AG04449 (cell line): ENCODE measurements around the gene LAYN.

ENCODE experiments used
- CTCF ChIA-PET: fragments of 350-600 bp; formaldehyde crosslinking; extraction: SDS; loops from one replicate; lab custom pipeline; 2021; ENCODE audit warnings: antibody characterized with exemption; lab: Yijun Ruan, JAX
- POLR2A ChIA-PET: fragments of 400-600, 350-600 bp; formaldehyde crosslinking; extraction: SDS; loops from one replicate; lab custom pipeline; 2020; ENCODE audit warnings: antibody characterized with exemption, inconsistent platforms; lab: Yijun Ruan, JAX
- DNase-seq: peaks from one replicate; pipeline ENCODE4 v3.0.0-alpha.2; 2010; ENCODE audit warnings: low read depth, low spot score
- H3K4me3 ChIP-seq: 2 replicates; pipeline ENCODE4 v1.5.1; 2011; ENCODE audit warnings: low read depth, mild to moderate bottlenecking, control low read depth, low read length
- TF ChIP-seq, protein P1 (sequence below): IDR thresholded peaks from one replicate; pipeline ENCODE4 v1.5.1; 2011; ENCODE audit warnings: mild to moderate bottlenecking, moderate library complexity, low read length, control low read depth, inconsistent platforms; ENCODE audit not compliant: insufficient read depth; ENCODE audit errors: missing control alignments

LAYN gene

DNA sequence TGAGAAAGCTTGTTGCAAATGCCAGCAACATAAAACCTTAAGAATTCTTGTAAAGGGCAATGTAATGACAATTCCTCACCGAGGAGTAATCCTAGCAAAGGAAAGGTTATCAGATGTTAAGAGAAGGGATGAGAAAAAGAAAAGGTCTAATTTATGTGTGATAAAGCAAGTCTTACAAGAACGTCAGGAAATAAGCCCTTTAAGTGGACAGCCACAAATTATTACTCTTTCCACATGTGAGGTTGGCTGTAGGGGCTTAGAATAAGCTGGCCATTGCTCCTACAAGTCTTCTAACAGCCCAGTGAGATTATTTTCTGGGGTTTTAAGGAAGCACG is 9.3 kb downstream of the LAYN start:
- CTCF ChIA-PET, result no interaction called here

DNA sequence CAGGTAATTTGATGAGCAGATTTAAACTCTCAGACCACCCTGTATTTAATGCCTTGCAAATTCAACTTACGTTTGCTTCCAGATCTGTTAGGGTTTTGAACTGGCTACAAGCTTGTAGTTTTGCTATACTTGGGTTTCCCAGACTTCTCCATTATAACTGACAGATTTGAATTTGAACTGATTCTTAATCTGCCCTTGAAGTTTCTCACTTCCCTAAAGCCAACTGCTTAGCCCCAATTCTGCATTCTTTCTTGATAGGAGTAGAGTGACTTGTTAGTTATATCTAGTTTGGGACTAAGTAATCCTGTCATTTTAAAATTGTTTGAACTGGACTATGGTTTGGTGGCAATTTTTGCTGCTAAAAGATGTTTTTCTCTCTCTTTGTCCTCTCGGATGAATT is 9.7 kb downstream of the LAYN start:
- no peak for DNase-seq
- POLR2A ChIA-PET, result no interaction called here
- TF ChIP-seq, protein P1, sequence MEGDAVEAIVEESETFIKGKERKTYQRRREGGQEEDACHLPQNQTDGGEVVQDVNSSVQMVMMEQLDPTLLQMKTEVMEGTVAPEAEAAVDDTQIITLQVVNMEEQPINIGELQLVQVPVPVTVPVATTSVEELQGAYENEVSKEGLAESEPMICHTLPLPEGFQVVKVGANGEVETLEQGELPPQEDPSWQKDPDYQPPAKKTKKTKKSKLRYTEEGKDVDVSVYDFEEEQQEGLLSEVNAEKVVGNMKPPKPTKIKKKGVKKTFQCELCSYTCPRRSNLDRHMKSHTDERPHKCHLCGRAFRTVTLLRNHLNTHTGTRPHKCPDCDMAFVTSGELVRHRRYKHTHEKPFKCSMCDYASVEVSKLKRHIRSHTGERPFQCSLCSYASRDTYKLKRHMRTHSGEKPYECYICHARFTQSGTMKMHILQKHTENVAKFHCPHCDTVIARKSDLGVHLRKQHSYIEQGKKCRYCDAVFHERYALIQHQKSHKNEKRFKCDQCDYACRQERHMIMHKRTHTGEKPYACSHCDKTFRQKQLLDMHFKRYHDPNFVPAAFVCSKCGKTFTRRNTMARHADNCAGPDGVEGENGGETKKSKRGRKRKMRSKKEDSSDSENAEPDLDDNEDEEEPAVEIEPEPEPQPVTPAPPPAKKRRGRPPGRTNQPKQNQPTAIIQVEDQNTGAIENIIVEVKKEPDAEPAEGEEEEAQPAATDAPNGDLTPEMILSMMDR, result no peak
- no peak overlapping the region for H3K4me3 ChIP-seq
- CTCF ChIA-PET, result no interaction called here

More for the DNA sequence above, 9.3 kb downstream of the LAYN start:
- POLR2A ChIA-PET, result no interaction called here
- TF ChIP-seq, protein P1, result no peak
- no peak overlapping the region for H3K4me3 ChIP-seq
- no peak for DNase-seq

DNA sequence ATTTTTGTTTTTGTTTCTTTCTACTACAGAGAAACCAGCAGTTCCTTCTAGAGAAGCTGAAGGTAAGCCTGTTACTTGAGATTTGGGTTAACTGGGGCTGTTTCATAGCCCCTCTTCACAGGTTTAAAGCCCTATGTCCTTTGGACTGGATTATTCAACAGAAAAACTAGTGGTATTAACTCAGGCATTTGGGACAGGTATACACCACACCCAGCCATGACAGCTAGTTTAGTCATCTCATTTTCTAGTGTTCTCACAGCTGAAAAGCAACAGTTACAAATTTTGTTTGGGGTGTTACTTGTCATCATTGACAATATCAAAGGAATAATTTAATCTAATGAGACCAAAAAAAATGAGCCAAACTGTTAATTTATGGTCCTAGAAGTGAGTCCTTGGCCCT is 14.0 kb downstream of the LAYN start:
- CTCF ChIA-PET, result interaction anchor here (0.8 to 3.1 kb wide), 7 partner anchors 9 to 223 kb away, joined by 3 to 13 read pairs (median 4); no protein-coding TSS in a partner anchor

DNA sequence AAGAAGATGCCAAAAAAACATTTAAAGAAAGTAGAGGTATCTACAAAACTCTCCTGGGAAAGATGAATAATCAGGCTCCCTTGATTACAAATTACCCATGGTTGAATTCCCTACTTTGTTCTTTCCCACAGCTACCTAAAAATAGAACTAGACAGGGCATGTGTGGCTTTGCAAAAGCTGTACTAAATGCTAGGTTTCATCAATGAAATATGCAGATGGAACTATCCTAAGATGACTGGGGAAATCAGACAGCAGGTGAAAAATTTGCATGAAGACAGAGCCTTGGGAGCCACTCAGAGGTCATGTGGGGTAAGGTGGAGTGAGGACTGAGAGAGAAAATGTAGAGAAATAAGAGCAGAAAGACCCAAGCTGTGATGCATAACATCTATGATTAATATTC is 14.7 kb downstream of the LAYN start:
- TF ChIP-seq, protein P1, result no peak
- DNase-seq, result peak; percentile 83
- no peak overlapping the region for H3K4me3 ChIP-seq
- POLR2A ChIA-PET, result interaction anchor here (0.7 to 1.1 kb wide), 3 partner anchors 12 to 197 kb away, joined by 3 to 4 read pairs (median 3); no protein-coding TSS in a partner anchor
- CTCF ChIA-PET, result interaction anchor here (0.8 to 3.1 kb wide), 5 partner anchors 10 to 222 kb away, joined by 3 to 13 read pairs (median 6); no protein-coding TSS in a partner anchor

More for the DNA sequence above, 14.0 kb downstream of the LAYN start:
- no peak for DNase-seq
- TF ChIP-seq, protein P1, result no peak
- no peak overlapping the region for H3K4me3 ChIP-seq
- POLR2A ChIA-PET, result interaction anchor here (0.7 to 1.2 kb wide), 3 partner anchors 9 to 175 kb away, joined by 3 to 6 read pairs (median 3); no protein-coding TSS in a partner anchor

DNA sequence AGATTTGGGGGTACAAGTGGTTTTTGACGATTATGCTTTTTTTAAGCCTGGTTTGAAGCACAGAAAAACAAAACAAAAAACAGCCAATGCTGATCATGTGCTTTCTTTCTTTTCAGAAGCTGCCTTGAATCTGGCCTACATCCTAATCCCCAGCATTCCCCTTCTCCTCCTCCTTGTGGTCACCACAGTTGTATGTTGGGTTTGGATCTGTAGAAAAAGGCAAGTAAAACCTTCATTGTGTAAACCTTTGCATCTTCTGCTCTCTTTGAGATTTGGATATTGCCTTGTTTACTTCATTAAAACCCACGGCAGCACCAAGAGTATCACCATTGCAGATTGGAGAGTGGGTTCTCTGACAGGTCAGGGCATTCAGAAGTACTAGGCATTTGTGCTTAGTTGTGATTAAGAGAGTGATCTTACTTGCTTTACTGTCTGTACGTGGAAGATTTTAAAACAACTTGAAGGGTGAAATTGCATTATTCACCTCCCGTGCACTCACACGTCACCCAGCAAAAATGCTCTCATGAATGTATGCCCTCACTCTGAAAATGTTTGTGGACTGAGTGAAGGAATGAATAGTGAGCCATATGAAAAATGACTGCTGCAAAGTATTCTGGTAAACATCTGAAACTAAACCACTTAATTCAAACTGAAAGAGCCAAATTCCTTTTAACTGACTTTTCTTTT is 17.0 kb downstream of the LAYN start:
- ChIA-PET POLR2A (interaction anchor here (0.9 to 1.9 kb wide), 2 partner anchors 11 to 16 kb away, joined by 3 to 7 read pairs; no protein-coding TSS in a partner anchor), CTCF (interaction anchor here (0.7 to 8.7 kb wide), 7 partner anchors 13 to 289 kb away, joined by 3 to 69 read pairs (median 3); no protein-coding TSS in a partner anchor)
- H3K4me3 ChIP-seq, result no peak overlapping the region
- DNase-seq, result peak; percentile 99
- TF ChIP-seq, protein P1, result peak; percentile 9

DNA sequence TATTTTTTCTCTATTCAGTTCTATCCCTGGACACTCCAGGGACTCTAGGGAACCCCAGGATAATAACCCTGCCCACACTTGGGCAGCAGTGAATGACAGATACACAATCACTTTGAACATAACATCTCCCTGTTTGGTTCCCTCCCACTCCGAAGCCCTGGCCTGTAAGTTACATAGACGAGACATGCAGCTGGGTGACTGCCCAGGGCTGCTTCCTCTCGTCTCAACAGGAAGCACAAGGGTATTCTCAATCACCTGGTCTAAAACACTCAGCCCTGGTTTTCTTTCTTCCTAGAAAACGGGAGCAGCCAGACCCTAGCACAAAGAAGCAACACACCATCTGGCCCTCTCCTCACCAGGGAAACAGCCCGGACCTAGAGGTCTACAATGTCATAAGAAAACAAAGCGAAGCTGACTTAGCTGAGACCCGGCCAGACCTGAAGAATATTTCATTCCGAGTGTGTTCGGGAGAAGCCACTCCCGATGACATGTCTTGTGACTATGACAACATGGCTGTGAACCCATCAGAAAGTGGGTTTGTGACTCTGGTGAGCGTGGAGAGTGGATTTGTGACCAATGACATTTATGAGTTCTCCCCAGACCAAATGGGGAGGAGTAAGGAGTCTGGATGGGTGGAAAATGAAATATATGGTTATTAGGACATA is 19.4 kb downstream of the LAYN start:
- ChIA-PET CTCF (interaction anchor here (1.0 to 8.7 kb wide), 6 partner anchors 9 to 292 kb away, joined by 3 to 69 read pairs (median 3); partner anchors contain the start of gene LAYN), POLR2A (no interaction called here)
- no peak for DNase-seq
- H3K4me3 ChIP-seq, result no peak overlapping the region
- TF ChIP-seq, protein P1, result no peak
